NAMALWA (cell line): ENCODE data around the gene GALNT6.

ENCODE experiments used
- DNase-seq: peaks from one replicate; pipeline ENCODE4 v3.0.0-alpha.2; 2015; ENCODE audit warnings: low spot score

Gene GALNT6

GRCh38 chr12:51406290-51406689 lies 15.1 kb upstream of the GALNT6 start:
- DNase-seq, result no peak

GRCh38 chr12:51405801-51406207 lies 14.6 kb upstream of the GALNT6 start:
- no peak for DNase-seq

DNA sequence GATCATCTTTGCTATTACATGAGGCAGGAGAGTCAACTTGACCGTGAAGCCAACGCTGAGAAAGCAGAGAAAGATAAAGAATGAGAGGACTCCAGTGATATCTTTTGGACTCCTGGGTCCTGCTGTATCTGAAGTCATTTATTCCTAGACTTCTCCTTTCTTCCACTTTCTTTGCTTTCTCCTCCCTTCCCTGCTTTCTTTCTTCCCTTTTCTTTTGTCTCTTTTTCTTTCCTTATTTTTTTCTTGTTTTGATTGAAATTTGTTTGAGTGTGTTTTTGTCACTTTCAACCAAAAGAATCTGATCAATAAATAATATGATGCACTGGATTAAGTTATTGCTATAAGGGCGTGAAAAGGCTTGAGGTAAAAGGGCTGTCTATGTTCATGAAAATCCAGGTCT lies 13.4 kb upstream of the GALNT6 start:
- DNase-seq, result no peak

GRCh38 chr12:51403681-51404136 lies 12.5 kb upstream of the GALNT6 start:
- no peak for DNase-seq

GRCh38 chr12:51403159-51403558 lies 12.0 kb upstream of the GALNT6 start:
- DNase-seq, result no peak

GRCh38 chr12:51401900-51402299 lies 10.7 kb upstream of the GALNT6 start:
- no peak for DNase-seq

DNA sequence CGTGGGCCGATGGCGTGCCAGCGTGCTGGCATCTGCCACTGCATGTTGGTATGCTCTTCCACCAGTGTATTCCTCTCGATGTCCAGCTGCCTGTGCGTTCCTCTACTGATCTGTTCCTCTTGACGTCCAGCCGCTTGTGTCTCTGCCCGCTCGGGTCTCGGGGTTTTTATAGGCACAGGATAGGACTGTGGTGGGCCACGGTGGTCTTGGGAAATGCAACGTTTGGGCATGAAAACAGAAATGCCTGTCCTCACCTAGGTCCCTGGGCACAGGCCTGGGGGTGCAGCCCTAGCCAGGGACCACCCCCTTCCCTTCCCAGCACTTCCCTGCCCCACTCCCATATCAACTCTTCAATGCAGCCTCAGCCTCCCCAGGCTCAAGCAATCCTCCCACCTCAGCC lies 10.3 kb upstream of the GALNT6 start:
- no peak for DNase-seq

GRCh38 chr12:51401020-51401419 lies 9.8 kb upstream of the GALNT6 start:
- DNase-seq, result no peak

DNA sequence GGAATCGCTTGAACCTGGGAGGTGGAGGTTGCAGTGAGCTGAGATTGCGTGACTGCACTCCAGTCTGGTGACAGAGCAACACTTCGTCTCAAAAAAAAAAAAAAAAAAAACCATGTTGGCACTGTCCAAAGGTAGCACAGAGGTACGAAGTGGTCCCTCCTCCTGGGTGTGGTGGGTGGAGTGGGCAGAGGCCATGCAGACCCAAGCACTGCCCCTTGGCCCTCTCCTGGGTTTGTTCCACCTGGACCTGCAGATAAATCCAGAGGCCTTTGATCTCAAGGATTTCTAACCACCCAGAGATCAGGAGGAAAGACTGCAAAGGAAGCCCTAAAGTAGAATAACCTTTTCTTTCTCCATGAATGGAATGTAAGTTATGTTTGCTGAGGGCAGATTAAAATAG lies 8.7 kb upstream of the GALNT6 start:
- DNase-seq, result no peak

GRCh38 chr12:51397670-51398069 lies 6.5 kb upstream of the GALNT6 start:
- no peak for DNase-seq

GRCh38 chr12:51395283-51396230 lies 4.4 kb upstream of the GALNT6 start:
- no peak for DNase-seq

- DNase-seq, result no peak
These were observed 2.7 kb upstream of the GALNT6 start for GRCh38 chr12:51393676-51394545.

DNA sequence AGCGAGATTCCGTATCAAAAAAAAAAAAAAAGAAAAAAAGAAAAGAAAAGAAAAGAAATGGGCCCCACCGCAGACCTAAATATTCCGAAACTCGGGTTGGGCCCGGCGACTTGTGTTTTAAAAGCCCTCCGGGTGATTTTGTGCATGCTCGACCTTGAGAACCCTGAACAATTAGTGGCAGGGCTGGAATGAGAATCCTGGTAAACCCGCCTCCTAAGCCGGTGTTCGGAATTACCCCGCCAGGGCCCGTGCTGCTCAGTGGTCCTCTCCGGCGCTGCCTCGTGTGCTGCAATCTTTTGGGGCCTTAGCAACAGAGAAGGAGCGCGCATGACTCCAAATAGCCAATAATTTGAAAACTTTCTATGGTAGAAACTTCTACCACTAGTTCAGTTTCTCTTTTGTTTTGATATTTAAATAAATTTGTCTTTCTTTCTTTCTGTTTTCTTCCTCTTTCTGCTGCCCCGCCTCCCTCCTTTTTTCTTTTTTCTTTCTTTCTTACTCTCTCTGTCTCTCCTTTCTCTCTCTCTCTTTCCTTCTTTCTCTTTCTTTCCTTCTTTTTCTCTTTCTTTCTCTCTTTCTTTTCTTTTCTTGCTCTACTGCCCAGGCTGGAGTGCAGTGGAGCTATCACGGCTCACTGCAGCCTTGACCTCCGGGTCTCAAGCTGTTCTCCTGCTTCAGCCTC lies 1.5 kb upstream of the GALNT6 start:
- no peak for DNase-seq

DNA sequence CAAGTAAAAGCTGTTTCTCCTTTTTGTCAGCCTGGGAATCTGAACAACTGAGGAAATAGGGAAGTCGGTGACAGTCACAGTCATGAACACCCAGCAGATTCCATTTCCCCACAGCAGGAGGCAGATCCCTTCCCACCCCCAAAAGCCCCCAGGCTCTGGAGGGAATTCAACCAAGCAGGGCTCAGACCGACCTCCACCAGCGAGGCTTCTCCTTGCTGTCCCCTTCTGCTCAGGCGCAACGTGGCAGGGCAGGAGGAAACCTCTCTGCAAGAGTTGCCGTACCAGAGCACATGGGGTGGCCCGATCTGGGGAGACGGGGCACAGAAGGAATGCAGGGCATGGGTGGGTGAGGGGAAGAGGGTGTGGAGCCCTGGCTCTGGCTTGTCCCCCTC lies 319 bp downstream of the GALNT6 start:
- DNase-seq, result peak; percentile 52

DNA sequence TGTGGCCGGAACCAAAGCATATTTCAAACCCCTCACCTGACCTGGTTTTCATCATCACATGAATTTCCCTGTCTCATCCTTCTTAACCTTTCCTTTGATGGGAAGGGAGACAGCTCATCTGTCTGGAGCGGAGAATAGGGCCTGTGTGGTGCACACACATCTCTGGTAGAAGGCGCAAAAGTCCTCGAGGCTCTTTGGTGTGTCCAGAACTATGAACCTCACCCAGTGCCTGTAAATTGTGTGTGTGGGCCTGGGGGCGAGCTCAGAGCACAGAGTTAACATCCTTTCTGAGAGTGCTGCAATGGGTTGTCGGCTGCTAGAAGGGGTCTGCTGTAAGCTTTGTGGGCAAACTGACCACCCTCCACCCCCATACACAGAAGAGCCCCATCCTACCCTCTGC lies 749 bp downstream of the GALNT6 start:
- no peak for DNase-seq

GRCh38 chr12:51389302-51389999 lies 1.8 kb downstream of the GALNT6 start:
- DNase-seq, result peak; percentile 40

- DNase-seq, result no peak
These were observed 2.4 kb downstream of the GALNT6 start for GRCh38 chr12:51388846-51389245.

DNA sequence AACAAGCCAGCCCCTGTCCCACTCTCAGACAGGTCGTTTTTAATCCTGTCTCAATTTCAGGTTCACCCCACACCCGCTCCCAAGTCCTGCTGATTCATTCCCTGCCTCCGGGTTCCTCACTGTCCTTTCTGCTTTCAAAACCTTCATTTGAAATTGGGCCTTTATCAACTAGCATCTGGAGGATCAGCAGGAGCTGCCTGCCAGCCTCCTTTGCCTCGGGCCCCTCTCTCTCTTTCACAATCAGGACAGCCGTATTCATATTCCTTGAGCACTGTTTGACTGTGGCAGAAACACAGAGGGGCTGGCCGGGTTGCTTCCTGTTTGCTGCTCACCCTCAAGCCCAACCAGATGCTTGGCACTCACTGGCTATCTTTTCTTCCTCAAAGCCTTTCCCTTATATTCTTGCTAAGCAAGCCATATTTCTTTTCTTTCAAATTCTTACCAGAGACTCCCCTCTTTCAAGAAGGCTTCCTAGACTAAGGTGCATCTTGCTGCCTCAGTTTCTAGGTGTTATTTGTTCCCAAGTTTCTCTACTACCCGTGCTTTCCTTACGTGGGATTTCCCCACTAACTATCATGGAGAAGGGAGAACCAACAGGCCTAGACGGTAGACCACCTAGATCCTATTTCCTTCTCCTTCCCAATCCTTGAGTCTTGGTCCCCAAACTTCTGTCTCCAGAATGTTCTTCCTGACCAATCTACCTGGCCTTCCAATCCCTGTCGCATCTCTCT lies 3.0 kb downstream of the GALNT6 start:
- no peak for DNase-seq

GRCh38 chr12:51386351-51386750 lies 4.9 kb downstream of the GALNT6 start:
- DNase-seq, result no peak

DNA sequence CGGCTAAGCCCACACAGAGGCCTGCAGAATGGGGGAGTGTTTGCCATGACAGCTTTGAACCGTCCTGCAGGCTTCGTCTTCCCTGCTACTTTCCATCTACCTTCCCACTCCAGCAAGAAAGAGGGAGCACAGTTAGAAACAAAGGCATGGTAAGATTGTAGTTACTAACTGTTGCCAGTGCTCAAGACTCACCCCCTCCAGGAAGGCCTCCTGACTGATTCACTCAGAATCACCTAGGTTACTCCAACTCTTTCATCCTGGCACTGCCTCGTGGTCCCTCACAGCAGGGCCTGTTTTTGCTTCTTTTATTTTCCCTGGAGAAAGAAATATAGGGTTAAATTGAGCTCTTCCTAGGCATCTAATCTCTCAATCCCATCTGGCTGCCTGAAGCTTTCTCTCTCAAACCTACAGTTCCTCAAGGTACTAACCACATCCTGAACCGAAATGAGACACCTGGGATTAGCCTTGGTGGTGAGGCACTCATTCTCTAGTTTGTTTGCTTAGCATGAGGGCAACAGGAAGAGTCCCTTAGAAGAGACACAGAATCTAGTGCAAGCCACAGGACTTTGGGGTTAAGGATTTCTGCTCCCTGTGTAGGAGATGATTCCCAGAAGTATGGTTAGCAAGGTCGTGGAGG lies 7.8 kb downstream of the GALNT6 start:
- DNase-seq, result no peak

DNA sequence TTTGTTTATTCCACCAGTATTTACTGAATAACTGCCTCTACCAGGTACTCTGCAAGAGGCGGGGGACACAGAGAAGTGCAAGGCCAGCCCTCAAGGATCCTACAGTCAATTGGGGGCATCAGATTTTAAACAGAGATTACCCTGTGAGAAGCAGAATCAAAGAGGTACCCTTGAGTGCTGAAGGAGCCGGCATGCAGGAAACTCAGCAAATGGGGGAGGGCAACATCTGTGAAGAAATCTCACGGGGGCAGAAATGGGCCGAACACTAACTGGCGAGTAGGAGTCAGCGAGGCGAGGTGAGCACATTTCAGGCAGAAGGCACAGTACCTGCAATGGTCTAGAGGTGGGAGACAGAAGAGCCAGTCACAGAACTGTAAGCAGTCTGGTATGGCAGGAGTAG lies 9.0 kb downstream of the GALNT6 start:
- no peak for DNase-seq
